Measurements from ENCODE around the gene JAK3. TPM values are rescaled to one million over a fixed set of nuclear protein-coding genes. Genes with fewer than 3 reads are reported as not detected.

Gene JAK3
- total and polyA plus RNA-seq, 2 of the 13 experiments (the other 11 are each of a cell fraction or from before 2014, with no cell fraction given): 3.4 to 18.6 TPM

DNA sequence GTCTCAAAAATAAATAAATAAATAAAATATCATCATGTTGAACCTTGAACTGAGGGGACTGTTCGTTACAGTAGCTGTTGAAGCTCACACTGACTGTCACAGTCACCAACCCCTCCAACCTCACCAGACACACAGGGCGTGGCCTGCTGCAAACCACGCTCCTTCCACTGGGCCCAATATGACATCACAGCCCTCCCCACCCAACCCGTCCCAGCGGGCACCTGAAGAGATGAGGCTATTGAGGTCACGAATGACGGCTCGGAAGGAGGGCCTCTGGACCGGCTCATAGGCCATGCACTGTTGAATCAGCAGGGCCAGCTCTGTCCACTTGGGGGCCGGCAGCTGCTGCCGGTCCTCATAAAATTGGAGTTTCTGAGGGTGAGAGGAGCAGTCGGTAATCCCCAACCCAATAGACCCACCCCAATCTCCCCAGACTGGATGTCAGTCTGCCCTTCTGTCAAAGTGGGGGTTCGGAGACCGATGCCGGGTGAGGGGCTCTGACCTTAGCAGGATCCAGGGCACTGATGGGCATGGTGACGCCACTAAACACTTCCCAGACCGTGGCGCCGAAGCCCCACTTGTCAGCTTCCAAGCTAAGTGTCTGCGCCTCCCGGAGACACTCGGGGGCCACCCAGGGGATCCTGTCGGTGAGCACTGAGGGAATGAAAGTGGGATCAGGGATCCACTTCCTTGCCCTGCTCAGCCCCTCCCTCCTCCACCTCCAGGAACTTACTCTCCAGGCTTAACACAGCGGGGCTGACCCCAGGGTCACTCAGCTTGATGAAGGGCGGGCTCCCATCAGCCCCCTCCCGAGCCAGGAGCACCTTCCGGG is 13.2 kb downstream of the JAK3 start:
- no peak overlapping the region for H3K27ac ChIP-seq (ENCODE audit: extremely low read length, insufficient read depth, low read length)
- 85% methylated on average over 19 of the region's 27 CpGs for WGBS (ENCODE audit: low lambda C conversion rate)
- BruUV-seq (replicated peaks): no TSS peak
- H3K9ac ChIP-seq (ENCODE audit: insufficient read depth, low read depth, low read length): no peak overlapping the region
- no peak for TF ChIP-seq XBP1 (CRISPR knock-in tag; IDR thresholded peaks at IDR 0.05)
- TF ChIP-seq, protein P1, sequence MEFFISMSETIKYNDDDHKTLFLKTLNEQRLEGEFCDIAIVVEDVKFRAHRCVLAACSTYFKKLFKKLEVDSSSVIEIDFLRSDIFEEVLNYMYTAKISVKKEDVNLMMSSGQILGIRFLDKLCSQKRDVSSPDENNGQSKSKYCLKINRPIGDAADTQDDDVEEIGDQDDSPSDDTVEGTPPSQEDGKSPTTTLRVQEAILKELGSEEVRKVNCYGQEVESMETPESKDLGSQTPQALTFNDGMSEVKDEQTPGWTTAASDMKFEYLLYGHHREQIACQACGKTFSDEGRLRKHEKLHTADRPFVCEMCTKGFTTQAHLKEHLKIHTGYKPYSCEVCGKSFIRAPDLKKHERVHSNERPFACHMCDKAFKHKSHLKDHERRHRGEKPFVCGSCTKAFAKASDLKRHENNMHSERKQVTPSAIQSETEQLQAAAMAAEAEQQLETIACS (CRISPR knock-in tag; IDR thresholded peaks at IDR 0.05): no peak
- peak; percentile 37; the same call in 1 of the 2 replicates for TF ChIP-seq RBAK (CRISPR knock-in tag; IDR thresholded peaks at IDR 0.05)
- peak; percentile 33 for TF ChIP-seq RBM39 (IDR thresholded peaks at IDR 0.05; ENCODE audit: low read depth, low read length, poor library complexity, severe bottlenecking)
- TF ChIP-seq ZNF12 (CRISPR knock-in tag; IDR thresholded peaks at IDR 0.05): peak; percentile 95
- H4K20me1 ChIP-seq (ENCODE audit: insufficient read depth, low read length): no peaks in the 10 kb centered on the region
- no peak overlapping the region for H3K4me3 ChIP-seq (replicated peaks in 1 of 3; ENCODE audit: insufficient read depth in 1 of 3, low read depth in 2 of 3, low read length in 3 of 3)
- H2AFZ ChIP-seq (ENCODE audit: low read length): no peak overlapping the region
- ChIA-PET CTCF (ENCODE audit: low intra/inter-chr PET ratio, low total read pairs) (no interaction called here), POLR2A (interaction anchor here (0.6 kb wide), 1 partner anchor 10 kb away, joined by 3 read pairs; no protein-coding TSS in a partner anchor)
- no peaks in the 10 kb centered on the region for H3K79me2 ChIP-seq (ENCODE audit: insufficient read depth, low read length)
- intact Hi-C loops (cut with micrococcal nuclease; ENCODE audit: unreplicated experiment) (loop anchor here (2.0 kb wide), 1 partner anchor 20 kb away; no protein-coding TSS in a partner anchor), in situ Hi-C loops (cut with HindIII; ENCODE audit: extremely low pct_ligation_motif_present, low pct_unique_long_range_greater_than_20kb) (no loop called here)
- H3K9me3 ChIP-seq (ENCODE audit: low read length): no peaks in the 10 kb centered on the region
- FAIRE-seq (no peak), DNase-seq (ENCODE audit: low spot score) (no peak), ATAC-seq (peak; percentile 64)
- H3K36me3 ChIP-seq (replicated peaks in 1 of 2; ENCODE audit: control insufficient read depth in 1 of 2, insufficient read depth in 2 of 2, low read length in 2 of 2): peaks cover 2 to 4% of the 10 kb centered on the region in 2 experiments; a peak in 3 of 5 replicates
- no peaks in the 10 kb centered on the region for H3K4me1 ChIP-seq (ENCODE audit: insufficient read depth, low read length)
- H3K4me2 ChIP-seq (ENCODE audit: low read depth, low read length): no peak overlapping the region
- H3K27me3 ChIP-seq (ENCODE audit: control insufficient read depth in 1 of 2, insufficient read depth in 2 of 2, low read length in 2 of 2): no peaks in the 10 kb centered on the region
